Neuron (in vitro differentiated cells): ENCODE data around the gene TBC1D19.
"Not testable (repeated sequence)": the region's sequence is repeated elsewhere in the genome, so short reads cannot be mapped to it uniquely, and the experiment has no call there.

Experiments used
- H2AFZ ChIP-seq: one replicate; pipeline ENCODE4 v1.6.1; 2013; ENCODE audit warnings: low read depth, mild to moderate bottlenecking, inconsistent platforms, low read length, moderate library complexity
- H3K27me3 ChIP-seq: one replicate; pipeline ENCODE4 v1.6.1; 2013; ENCODE audit warnings: low read length; ENCODE audit not compliant: insufficient read depth
- H3K36me3 ChIP-seq: one replicate; pipeline ENCODE4 v1.6.1; 2013; ENCODE audit warnings: low read length; ENCODE audit not compliant: insufficient read depth
- H3K4me1 ChIP-seq: one replicate; pipeline ENCODE4 v1.6.1; 2013; ENCODE audit warnings: low read length; ENCODE audit not compliant: insufficient read depth
- H3K4me3 ChIP-seq: 2 replicates; pipeline ENCODE4 v1.5.1; 2013; ENCODE audit warnings: mild to moderate bottlenecking, low read length, moderate library complexity
- H3K9me3 ChIP-seq: one replicate; pipeline ENCODE4 v1.6.1; 2013; ENCODE audit warnings: low read length

TBC1D19 gene, protein sequence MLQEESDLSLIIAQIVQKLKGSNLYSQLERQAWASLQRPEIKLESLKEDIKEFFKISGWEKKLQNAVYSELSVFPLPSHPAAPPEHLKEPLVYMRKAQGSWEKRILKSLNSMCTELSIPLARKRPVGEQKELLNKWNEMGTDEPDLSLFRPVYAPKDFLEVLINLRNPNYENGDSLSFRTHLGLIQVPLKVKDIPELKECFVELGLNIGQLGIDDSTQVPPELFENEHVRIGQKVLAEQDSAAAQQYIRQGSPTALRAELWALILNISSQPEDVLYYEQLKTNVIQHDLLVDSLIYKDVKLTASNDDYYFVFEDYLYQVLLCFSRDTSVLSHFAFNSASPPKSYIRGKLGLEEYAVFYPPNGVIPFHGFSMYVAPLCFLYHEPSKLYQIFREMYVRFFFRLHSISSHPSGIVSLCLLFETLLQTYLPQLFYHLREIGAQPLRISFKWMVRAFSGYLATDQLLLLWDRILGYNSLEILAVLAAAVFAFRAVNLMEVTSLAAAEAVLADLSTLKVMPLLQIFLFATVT

DNA sequence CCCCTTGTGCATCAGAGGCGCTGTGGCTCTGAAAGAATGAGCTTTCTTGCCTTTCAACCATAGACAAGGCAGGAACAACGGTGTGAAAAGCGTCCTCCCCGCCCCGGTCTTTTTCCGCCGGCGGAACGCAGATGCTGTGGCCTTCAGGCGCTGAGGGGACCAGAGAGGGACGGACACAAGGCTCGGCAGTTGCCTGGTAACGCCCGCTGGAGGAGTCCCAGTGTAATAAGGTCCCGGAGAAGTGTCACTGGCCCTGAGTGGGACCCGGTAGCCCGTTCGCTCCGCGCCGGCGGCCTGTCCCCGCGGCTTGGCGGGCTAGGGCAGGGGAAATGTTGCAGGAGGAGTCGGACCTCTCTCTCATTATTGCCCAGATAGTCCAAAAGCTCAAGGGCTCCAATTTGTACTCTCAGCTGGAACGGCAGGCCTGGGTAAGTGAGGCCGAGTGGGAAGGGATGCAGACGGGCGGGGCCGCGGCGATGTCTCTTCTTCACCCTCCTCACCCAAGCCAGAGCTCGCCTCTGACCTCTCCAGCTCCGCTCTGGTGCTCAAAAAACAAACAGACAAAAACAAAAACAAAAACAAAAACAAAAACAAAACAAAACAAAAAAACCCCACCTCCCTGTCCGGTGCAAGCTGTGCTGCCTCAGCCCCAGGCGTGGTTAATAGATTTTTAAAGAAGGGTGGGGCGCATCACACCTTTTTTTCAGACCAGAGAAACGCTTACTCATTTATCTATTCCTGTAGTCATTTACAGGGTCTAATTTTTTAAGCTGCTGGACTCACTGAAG, at the start of gene TBC1D19:
Gene TBC1D19, plus strand, starts transcription at position 220 of the 788 bp plus-strand sequence. Its CDS starts 110 bp downstream, at position 330.
- Histone ChIP-seq H2AFZ (peak within 1 kb of the TSS; percentile 96), H3K36me3 (no peaks in the 10 kb centered on the region), H3K9me3 (no peaks in the 10 kb centered on the region), H3K4me1 (peaks cover 3% of the 10 kb centered on the region), H3K4me3 (peak within 1 kb of the TSS; percentile 83), H3K27me3 (peaks cover 1% of the 10 kb centered on the region)

DNA sequence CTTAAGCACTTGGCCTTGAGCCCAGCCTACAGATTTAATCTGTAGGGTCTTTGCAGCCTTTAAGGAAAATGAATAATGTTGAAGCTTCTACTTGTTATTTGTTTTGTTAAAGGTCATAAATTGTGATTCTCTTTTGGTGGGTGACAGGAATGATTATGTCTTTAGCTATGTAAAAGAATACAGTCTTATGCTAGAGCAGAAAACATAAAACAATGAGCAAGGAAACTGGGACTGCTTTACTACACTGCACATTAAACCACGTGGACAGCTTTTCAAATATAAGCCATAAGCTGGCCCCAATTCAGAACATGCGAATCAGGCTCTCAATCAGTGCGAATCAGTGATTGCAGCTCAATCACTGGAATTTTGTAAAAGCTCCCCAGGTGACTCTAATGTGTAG, 40.9 kb upstream of the TBC1D19 start:
- Histone ChIP-seq H3K27me3 (no peaks in the 10 kb centered on the region), H3K4me1 (no peaks in the 10 kb centered on the region), H3K36me3 (no peaks in the 10 kb centered on the region), H3K9me3 (no peaks in the 10 kb centered on the region), H3K4me3 (no peak overlapping the region), H2AFZ (no peak overlapping the region)

DNA sequence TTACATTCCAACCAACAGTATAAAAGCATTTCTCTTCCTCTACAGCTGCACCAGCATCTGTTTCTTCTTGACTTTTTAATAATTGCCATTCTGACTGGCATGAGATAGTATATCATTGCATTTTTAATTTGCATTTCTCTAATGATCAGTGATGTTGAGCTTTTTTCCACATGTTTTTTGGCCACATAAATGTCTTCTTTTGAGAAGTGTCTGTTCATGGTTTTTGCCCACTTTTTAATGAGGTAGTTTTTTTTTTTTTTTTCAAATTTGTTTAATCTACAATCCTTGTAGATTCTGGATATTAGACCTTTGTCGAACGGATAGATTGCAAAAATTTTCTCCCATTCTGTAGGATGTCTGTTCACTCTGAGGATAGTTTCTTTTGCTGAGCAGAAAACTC, 39.5 kb upstream of the TBC1D19 start:
- Histone ChIP-seq H3K36me3 (no peaks in the 10 kb centered on the region), H3K4me3 (no peak overlapping the region), H3K9me3 (no peaks in the 10 kb centered on the region), H3K27me3 (no peaks in the 10 kb centered on the region), H2AFZ (no peak overlapping the region), H3K4me1 (no peaks in the 10 kb centered on the region)

GRCh38 chr4:26548379-26548778, 35.5 kb upstream of the TBC1D19 start:
- not testable (repeated sequence) for H3K4me3 ChIP-seq, H2AFZ ChIP-seq, H3K36me3 ChIP-seq, H3K27me3 ChIP-seq, H3K4me1 ChIP-seq, H3K9me3 ChIP-seq

DNA sequence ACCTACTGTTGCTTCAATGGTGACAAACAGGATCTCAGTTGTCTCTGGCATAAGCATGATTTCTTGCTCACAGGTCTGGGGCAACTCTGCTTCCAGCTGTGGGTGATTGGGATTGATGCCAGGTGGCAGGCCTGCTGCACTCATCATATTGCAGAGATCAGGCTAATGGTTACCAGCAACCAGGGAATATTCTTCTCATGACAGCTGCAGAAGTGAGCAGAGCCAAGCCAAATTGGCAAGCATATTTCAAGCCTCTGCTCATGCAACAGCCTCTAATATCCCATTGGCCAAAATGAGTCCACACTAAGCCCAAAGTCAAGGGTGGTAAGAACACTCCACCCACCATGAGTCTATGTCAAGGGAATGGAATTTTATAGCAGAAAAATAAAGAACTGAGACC, 26.7 kb upstream of the TBC1D19 start:
- Histone ChIP-seq H3K27me3 (no peaks in the 10 kb centered on the region), H3K4me1 (no peaks in the 10 kb centered on the region), H3K4me3 (no peak overlapping the region), H3K9me3 (no peaks in the 10 kb centered on the region), H3K36me3 (no peaks in the 10 kb centered on the region), H2AFZ (no peak overlapping the region)

DNA sequence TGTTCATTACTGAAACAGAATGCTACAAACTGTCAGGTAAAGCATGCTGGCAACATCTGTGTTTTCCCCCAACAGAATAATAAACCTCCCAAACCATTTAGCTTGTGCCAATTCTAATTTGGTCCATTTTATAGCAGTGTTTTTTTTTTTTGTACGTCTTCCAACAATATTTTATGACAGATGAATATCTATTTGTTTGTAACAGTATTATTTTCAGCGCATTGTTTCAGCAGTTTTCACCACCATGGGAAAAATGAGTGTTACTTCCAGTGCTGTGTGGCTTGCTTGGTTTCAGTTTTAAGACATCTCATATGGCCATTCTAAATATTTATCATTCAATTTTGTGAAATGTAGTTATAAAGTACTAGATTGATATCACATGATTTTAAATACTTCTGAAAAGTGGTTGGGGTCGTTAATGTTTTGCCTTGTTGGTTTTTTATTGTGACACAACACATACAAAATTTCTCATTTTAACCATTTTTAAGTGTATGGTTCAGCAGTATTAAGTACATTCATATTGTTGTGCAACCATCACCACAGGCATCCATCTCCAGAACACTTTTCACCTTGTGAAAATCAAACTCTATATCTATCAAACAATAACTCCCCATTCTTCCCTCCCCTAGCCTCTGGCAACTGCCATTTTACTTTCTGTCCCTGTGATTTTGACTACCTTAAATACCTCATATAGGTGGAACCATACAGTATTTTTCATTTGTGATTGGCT, 25.6 kb upstream of the TBC1D19 start:
- H3K4me3 ChIP-seq = no peak overlapping the region
- H2AFZ ChIP-seq = no peak overlapping the region
- H3K9me3 ChIP-seq = no peaks in the 10 kb centered on the region
- no peaks in the 10 kb centered on the region for H3K27me3 ChIP-seq
- no peaks in the 10 kb centered on the region for H3K4me1 ChIP-seq
- no peaks in the 10 kb centered on the region for H3K36me3 ChIP-seq

GRCh38 chr4:26566133-26566532, 17.8 kb upstream of the TBC1D19 start:
- H3K9me3 ChIP-seq = no peaks in the 10 kb centered on the region
- H3K4me1 ChIP-seq = peaks cover 16% of the 10 kb centered on the region
- no peak overlapping the region for H3K4me3 ChIP-seq
- H3K27me3 ChIP-seq = no peaks in the 10 kb centered on the region
- peak overlapping the region; percentile 57 for H2AFZ ChIP-seq
- no peaks in the 10 kb centered on the region for H3K36me3 ChIP-seq

- Histone ChIP-seq H3K4me1 (peaks cover 16% of the 10 kb centered on the region), H3K27me3 (no peaks in the 10 kb centered on the region), H3K4me3 (no peak overlapping the region), H3K9me3 (no peaks in the 10 kb centered on the region), H2AFZ (peak overlapping the region; percentile 8), H3K36me3 (no peaks in the 10 kb centered on the region)
Measured at GRCh38 chr4:26568446-26568994, 15.4 kb upstream of the TBC1D19 start.

DNA sequence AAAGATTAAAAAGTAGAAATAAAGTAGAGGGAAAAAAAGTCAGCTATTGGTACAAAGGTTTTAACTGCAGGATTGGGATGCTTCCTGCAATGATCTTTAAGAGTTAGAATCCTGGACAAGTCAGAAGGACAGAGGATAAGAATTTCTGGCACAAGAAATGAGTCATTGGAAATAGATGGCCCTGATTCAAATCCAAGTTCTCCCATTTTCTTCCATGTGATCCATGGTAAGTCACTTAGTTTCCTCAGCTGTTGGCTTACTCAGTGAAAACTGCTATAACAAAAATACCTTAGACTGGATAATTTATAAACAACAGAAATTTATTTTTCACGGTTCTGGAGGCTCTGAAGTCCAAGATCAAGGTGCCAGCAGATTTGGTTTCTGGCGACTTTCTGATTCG, 13.3 kb upstream of the TBC1D19 start:
- Histone ChIP-seq H3K27me3 (no peaks in the 10 kb centered on the region), H3K9me3 (no peaks in the 10 kb centered on the region), H3K4me3 (no peak overlapping the region), H3K36me3 (no peaks in the 10 kb centered on the region), H2AFZ (no peak overlapping the region), H3K4me1 (peaks cover 16% of the 10 kb centered on the region)

- H3K36me3 ChIP-seq = no peaks in the 10 kb centered on the region
- H3K9me3 ChIP-seq = no peaks in the 10 kb centered on the region
- H3K4me3 ChIP-seq = no peak overlapping the region
- peaks cover 8% of the 10 kb centered on the region for H3K4me1 ChIP-seq
- H2AFZ ChIP-seq = no peak overlapping the region
- H3K27me3 ChIP-seq = peaks cover under 1% of the 10 kb centered on the region
Measured at GRCh38 chr4:26573389-26573794, 10.5 kb upstream of the TBC1D19 start.

GRCh38 chr4:26574563-26574962, 9.3 kb upstream of the TBC1D19 start:
- H2AFZ ChIP-seq = no peak overlapping the region
- H3K4me1 ChIP-seq = no peaks in the 10 kb centered on the region
- H3K36me3 ChIP-seq = no peaks in the 10 kb centered on the region
- peaks cover 8% of the 10 kb centered on the region for H3K27me3 ChIP-seq
- H3K4me3 ChIP-seq = no peak overlapping the region
- no peaks in the 10 kb centered on the region for H3K9me3 ChIP-seq

GRCh38 chr4:26576231-26576739, 7.6 kb upstream of the TBC1D19 start:
- H3K4me3 ChIP-seq = no peak overlapping the region
- H3K36me3 ChIP-seq = no peaks in the 10 kb centered on the region
- no peak overlapping the region for H2AFZ ChIP-seq
- H3K4me1 ChIP-seq = no peaks in the 10 kb centered on the region
- no peaks in the 10 kb centered on the region for H3K9me3 ChIP-seq
- peaks cover 8% of the 10 kb centered on the region for H3K27me3 ChIP-seq
